ENCODE results near the gene MORC4. TPM values are rescaled to one million over a fixed set of nuclear protein-coding genes. Genes with fewer than 3 reads are reported as not detected.

MORC4 gene
- total and polyA plus RNA-seq, 2 experiments from 2014 or later, result 7.0 to 13.0 TPM

DNA sequence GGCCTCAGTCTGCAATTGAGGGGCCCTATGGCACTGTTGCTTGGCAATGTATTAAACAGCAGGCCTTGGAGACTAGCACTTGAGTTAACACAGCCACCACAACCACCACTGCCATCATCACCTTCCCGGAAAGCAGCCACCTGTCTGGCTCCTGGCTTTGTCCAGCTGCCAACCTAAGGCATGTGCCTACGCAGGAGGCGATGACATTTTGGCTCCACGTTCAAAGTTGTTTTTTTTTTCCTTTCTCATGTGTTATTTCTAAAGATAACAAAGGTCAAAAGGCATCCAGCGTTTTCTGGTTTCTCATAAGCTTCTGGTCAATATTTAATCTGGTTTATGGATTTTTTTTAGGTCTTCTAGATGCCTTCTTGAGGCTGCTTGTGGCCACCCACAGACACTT lies 72.3 kb downstream of the MORC4 start:
- no peaks in the 10 kb centered on the region for H3K27me3 ChIP-seq
- H3K27ac ChIP-seq, result no peak overlapping the region

DNA sequence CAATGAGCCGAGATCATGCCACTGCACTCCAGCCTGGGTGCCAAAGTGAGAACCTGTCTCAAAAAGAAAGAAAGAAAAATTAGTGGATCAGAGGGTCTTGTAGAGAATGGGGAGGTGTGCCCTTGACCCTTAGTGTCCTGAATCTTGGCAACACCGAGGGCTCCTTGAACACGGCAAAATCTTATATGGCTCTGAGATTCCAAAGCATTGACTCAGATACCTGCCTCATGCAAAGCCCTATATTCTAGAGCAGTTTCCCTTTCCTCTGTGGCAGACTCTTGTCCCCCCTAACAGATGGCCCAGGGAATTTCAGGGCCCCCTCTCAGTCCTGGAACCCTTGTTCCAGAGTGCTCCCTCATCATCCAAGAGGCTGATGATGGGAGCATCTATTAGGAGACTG lies 73.0 kb downstream of the MORC4 start:
- no peaks in the 10 kb centered on the region for H3K36me3 ChIP-seq
- DNase-seq (ENCODE audit: low read depth in 1 of 2, low spot score in 1 of 2), result no peak
- H3K4me1 ChIP-seq (ENCODE audit: low read depth), result peaks cover 11% of the 10 kb centered on the region
- no peak overlapping the region for H3K27ac ChIP-seq
- H3K27me3 ChIP-seq, result no peaks in the 10 kb centered on the region
- H3K4me3 ChIP-seq, result no peak overlapping the region
- no peaks in the 10 kb centered on the region for H3K9me3 ChIP-seq (ENCODE audit: low read depth)
- TF ChIP-seq, protein P1, sequence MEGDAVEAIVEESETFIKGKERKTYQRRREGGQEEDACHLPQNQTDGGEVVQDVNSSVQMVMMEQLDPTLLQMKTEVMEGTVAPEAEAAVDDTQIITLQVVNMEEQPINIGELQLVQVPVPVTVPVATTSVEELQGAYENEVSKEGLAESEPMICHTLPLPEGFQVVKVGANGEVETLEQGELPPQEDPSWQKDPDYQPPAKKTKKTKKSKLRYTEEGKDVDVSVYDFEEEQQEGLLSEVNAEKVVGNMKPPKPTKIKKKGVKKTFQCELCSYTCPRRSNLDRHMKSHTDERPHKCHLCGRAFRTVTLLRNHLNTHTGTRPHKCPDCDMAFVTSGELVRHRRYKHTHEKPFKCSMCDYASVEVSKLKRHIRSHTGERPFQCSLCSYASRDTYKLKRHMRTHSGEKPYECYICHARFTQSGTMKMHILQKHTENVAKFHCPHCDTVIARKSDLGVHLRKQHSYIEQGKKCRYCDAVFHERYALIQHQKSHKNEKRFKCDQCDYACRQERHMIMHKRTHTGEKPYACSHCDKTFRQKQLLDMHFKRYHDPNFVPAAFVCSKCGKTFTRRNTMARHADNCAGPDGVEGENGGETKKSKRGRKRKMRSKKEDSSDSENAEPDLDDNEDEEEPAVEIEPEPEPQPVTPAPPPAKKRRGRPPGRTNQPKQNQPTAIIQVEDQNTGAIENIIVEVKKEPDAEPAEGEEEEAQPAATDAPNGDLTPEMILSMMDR (IDR thresholded peaks at IDR 0.05; ENCODE audit: low read depth, low read length), result no peak

More for the DNA sequence above, 72.3 kb downstream of the MORC4 start:
- Histone ChIP-seq H3K4me3 (no peak overlapping the region), H3K9me3 (ENCODE audit: low read depth) (no peaks in the 10 kb centered on the region), H3K36me3 (no peaks in the 10 kb centered on the region), H3K4me1 (ENCODE audit: low read depth) (peaks cover 17% of the 10 kb centered on the region)
- TF ChIP-seq, protein P1 (IDR thresholded peaks at IDR 0.05; ENCODE audit: low read depth, low read length), result no peak
- DNase-seq (ENCODE audit: low read depth in 1 of 2, low spot score in 1 of 2), result peak in 1 of 2 donors; percentile 40

DNA sequence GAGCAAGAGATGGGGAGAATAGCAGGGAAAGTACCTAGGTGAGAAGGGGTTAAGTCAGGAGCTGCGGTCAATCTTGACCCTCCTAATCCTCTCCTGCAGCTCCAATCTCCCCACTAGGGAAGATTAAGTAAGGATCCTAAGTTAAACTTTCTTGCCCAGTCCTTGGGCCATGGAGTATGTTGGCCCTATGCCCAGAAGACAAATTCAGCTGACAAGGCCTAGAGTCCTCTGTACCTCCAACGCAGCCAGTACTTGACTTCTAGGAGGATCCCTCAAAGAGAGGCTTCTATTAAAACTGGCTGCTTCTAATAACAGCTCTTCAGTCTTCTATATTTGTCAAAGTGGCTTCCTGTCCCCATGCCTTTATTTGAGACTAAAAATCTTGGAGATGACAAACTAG lies 78.4 kb downstream of the MORC4 start:
- Histone ChIP-seq H3K27me3 (no peaks in the 10 kb centered on the region), H3K36me3 (no peaks in the 10 kb centered on the region), H3K4me3 (no peak overlapping the region), H3K27ac (peak overlapping the region; percentile 16), H3K9me3 (ENCODE audit: low read depth) (no peaks in the 10 kb centered on the region), H3K4me1 (ENCODE audit: low read depth) (peaks cover 25% of the 10 kb centered on the region)
- no peak for DNase-seq (ENCODE audit: low read depth in 1 of 2, low spot score in 1 of 2)
- TF ChIP-seq, protein P1 (IDR thresholded peaks at IDR 0.05; ENCODE audit: low read depth, low read length), result no peak

DNA sequence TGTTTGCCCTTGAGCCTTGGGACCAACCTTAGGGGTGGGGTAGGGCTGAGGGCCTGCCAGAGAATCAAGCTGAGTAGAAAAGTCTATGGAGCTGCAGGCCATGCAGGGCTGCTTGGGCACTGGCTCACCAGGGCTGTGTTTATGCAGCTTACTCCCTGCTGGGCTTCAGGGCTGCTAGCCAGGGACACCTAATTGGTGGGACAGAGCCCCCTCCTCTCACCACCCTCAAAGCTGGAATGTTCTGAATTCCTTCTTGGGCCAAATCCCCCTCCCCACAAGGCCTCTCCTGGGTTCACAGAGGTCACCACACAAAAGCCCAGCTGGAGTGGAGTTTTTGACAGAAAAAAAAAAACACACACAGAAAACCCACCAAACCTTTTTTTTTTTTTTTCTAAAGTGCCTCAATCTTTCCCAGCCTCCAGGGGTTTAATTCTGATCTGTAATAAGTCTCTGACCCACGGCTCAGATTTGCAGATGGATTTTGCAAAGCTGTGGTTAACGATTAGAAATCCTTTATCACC lies 80.0 kb downstream of the MORC4 start, which contains the start of gene CLDN2:
Gene CLDN2, plus strand, starts transcription at position 471 of the 521 bp plus-strand sequence. CDS start 7,827 bp downstream, outside the sequence.
- peaks cover 25% of the 10 kb centered on the region for H3K4me1 ChIP-seq (ENCODE audit: low read depth)
- no peaks in the 10 kb centered on the region for H3K9me3 ChIP-seq (ENCODE audit: low read depth)
- DNase-seq (ENCODE audit: low read depth in 1 of 2, low spot score in 1 of 2), result peak in 1 of 2 donors; percentile 64
- peak within 1 kb of the TSS; percentile 45 for H3K27ac ChIP-seq
- no peak within 1 kb of the TSS for H3K4me3 ChIP-seq
- TF ChIP-seq, protein P1 (IDR thresholded peaks at IDR 0.05; ENCODE audit: low read depth, low read length), result no peak
- H3K27me3 ChIP-seq, result no peaks in the 10 kb centered on the region
- H3K36me3 ChIP-seq, result no peaks in the 10 kb centered on the region

GRCh38 chrX:106917830-106918500 lies 82.0 kb downstream of the MORC4 start:
- Histone ChIP-seq H3K4me3 (no peak overlapping the region), H3K27me3 (no peaks in the 10 kb centered on the region), H3K9me3 (ENCODE audit: low read depth) (no peaks in the 10 kb centered on the region), H3K27ac (no peak overlapping the region), H3K4me1 (ENCODE audit: low read depth) (peaks cover 25% of the 10 kb centered on the region), H3K36me3 (no peaks in the 10 kb centered on the region)
- TF ChIP-seq, protein P1 (IDR thresholded peaks at IDR 0.05; ENCODE audit: low read depth, low read length), result no peak
- DNase-seq (ENCODE audit: low read depth in 1 of 2, low spot score in 1 of 2), result peak in 1 of 2 donors; percentile 80
